Uterus (tissue), 4 donors: Measurements from ENCODE around the gene ZNF222. TPM values are rescaled to one million over a fixed set of nuclear protein-coding genes. Genes with fewer than 3 reads are reported as not detected.

Source experiments
- DNase-seq, 2 donors: peaks; one replicate each; pipeline ENCODE4 v3.0.0-alpha.2; 2019 to 2020
- H3K27ac ChIP-seq, 2 donors: fragments of 200-600 bp; sonication (generic); 1 replicate in 1 of 2; 2 replicates in 1 of 2; pipeline ENCODE4 v1.5.1; 2016 to 2018
- H3K27me3 ChIP-seq, 2 donors: fragments of 200-600 bp; sonication (generic); one replicate each; pipeline ENCODE4 v1.5.1; 2018 to 2019; ENCODE audit warnings: control low read depth in 1 of 2
- H3K36me3 ChIP-seq, 2 donors: fragments of 200-600 bp; sonication (generic); one replicate each; pipeline ENCODE4 v1.5.1; 2019; ENCODE audit warnings: control low read depth in 1 of 2
- H3K4me1 ChIP-seq, 2 donors: fragments of 200-600 bp; sonication (generic); one replicate each; pipeline ENCODE4 v1.5.1; 2018 to 2019; ENCODE audit warnings: control low read depth in 1 of 2
- H3K4me3 ChIP-seq, 2 donors: fragments of 200-600 bp; sonication (generic); 1 replicate in 1 of 2; 2 replicates in 1 of 2; pipeline ENCODE4 v1.5.1; 2018 to 2019; ENCODE audit warnings: mild to moderate bottlenecking in 1 of 2
- H3K9me3 ChIP-seq, 2 donors: fragments of 200-600 bp; sonication (generic); one replicate each; pipeline ENCODE4 v1.5.1; 2019; ENCODE audit warnings: control low read depth in 1 of 2
- POLR2A ChIP-seq, 2 donors: fragments of 450-650 bp; IDR thresholded peaks; one replicate each; pipeline ENCODE4 v1.6.1; 2016; ENCODE audit warnings: antibody characterized with exemption in 2 of 2, mild to moderate bottlenecking in 1 of 2, moderate library complexity in 1 of 2
- intact Hi-C: fragments of 100-400 bp; cut with DNase I; formaldehyde crosslinking; loops from one replicate; pipeline ENCODE4 v1.15.1; 2023; ENCODE audit warnings: low total_unique reads
- total RNA-seq, 4 donors: library from RNA; depleted of rRNA in 3 of 4; stranded (reverse); fragments of >200 nt in 3 of 4; gene quantifications; one replicate each; pipeline versions ENCODE4 v1.1.0 to v1.2.4, GENCODE V29; 2014 to 2023
- TF ChIP-seq, protein P1 (sequence below), 4 experiments: fragments of 200-600 bp in 2 of 4; fragments of 450-650 bp in 2 of 4; sonication (generic) in 2 of 4; IDR thresholded peaks; one replicate each; pipeline ENCODE4 v1.5.1; 2016 to 2019; ENCODE audit warnings: antibody characterized with exemption in 4 of 4, mild to moderate bottlenecking in 2 of 4, moderate library complexity in 1 of 4
- donor health status: DM: yes; HTN: yes; CAD: no.

Gene ZNF222
- total RNA-seq, 4 donors from 2014 or later = 0.29 to 9.1 (median 1.0) TPM

GRCh38 chr19:43997631-43998290, 27.4 kb upstream of the ZNF222 start:
- TF ChIP-seq, protein P1, sequence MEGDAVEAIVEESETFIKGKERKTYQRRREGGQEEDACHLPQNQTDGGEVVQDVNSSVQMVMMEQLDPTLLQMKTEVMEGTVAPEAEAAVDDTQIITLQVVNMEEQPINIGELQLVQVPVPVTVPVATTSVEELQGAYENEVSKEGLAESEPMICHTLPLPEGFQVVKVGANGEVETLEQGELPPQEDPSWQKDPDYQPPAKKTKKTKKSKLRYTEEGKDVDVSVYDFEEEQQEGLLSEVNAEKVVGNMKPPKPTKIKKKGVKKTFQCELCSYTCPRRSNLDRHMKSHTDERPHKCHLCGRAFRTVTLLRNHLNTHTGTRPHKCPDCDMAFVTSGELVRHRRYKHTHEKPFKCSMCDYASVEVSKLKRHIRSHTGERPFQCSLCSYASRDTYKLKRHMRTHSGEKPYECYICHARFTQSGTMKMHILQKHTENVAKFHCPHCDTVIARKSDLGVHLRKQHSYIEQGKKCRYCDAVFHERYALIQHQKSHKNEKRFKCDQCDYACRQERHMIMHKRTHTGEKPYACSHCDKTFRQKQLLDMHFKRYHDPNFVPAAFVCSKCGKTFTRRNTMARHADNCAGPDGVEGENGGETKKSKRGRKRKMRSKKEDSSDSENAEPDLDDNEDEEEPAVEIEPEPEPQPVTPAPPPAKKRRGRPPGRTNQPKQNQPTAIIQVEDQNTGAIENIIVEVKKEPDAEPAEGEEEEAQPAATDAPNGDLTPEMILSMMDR (IDR thresholded peaks at IDR 0.05) = no peak
- no peak for TF ChIP-seq POLR2A (IDR thresholded peaks at IDR 0.05)
- DNase-seq = no peak
- H3K36me3 ChIP-seq = no peaks in the 10 kb centered on the region
- H3K4me1 ChIP-seq = no peaks in the 10 kb centered on the region
- peaks cover 0 to 28% of the 10 kb centered on the region in 2 donors for H3K9me3 ChIP-seq
- no peaks in the 10 kb centered on the region for H3K27me3 ChIP-seq
- intact Hi-C loops = no loop called here
- H3K27ac ChIP-seq = no peak overlapping the region
- no peak overlapping the region for H3K4me3 ChIP-seq

DNA sequence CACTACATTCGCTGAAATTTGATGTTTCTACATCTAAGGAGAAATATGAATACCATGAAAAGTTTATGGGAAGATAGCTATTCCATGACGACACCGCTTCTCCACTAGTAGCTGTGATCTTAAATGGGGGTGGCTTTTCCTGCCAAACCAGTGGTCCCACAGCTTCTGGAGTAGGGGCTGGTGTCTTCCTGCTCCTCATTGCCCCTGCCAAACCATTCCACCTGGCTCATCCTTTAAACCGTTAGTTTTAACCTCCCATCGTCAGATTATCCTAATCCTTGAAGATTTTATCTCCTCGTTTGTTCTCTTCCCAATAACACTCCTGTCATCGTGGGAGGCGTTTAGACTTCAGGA, 23.0 kb upstream of the ZNF222 start:
- peak overlapping the region; percentile 60 to 73 for H3K4me3 ChIP-seq
- H3K9me3 ChIP-seq = peaks cover 0 to 21% of the 10 kb centered on the region in 2 donors
- DNase-seq = no peak
- H3K36me3 ChIP-seq = no peaks in the 10 kb centered on the region
- H3K27ac ChIP-seq = peak overlapping the region; percentile 45 to 55
- no peak for TF ChIP-seq POLR2A (IDR thresholded peaks at IDR 0.05)
- TF ChIP-seq, protein P1 (IDR thresholded peaks at IDR 0.05) = no peak
- H3K27me3 ChIP-seq = no peaks in the 10 kb centered on the region
- intact Hi-C loops = no loop called here
- H3K4me1 ChIP-seq = peaks cover 0 to 5% of the 10 kb centered on the region in 2 donors

DNA sequence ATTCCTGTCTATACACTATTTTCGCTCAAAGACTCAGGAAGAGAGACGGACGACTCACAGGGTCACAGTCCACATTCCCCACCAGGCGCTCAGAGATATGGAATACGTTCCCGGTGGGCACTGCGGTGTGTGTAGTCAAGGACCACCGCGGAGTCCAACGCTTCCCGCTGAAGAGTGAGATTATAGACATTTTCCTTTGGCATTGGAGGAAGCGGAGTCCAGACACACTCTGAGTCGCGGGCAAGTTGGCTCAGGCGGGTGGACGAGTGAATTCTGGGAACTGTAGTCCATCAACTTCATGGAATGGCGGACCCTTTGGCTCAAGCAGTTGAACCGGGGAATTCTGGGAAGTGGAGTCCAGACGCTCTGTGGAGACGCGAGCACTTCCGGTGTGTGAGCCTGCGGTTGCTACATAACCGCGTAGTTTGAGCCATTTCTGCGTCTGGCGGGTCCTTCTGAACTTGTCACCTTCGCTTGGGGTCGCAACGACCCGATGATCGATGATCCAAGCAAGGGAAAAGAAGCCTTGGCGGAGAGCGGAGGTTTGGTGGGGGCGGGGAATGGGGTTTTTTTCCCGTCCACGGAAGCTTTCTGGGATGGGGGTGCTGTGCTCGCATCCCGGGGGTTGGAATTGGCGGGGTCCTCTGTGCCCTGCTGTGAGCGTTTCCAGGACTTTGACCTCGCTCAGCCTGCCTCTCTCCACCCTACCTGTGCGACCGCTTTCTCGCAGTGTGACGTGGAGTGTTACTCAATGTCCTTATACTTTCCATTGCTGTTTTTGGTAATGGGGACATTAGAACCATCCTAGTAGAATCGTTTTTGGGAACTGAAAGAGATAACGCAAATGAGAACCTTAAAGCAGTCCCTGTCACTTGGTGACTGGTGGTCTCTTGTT, 22.4 kb upstream of the ZNF222 start, which contains the start of gene ZNF230:
ZNF230 (plus strand) TSS at position 392 of the 895 bp plus-strand sequence. CDS start 4,122 bp downstream, outside the sequence.
- DNase-seq = peak; percentile 89 to 95
- Histone ChIP-seq H3K4me3 (peak within 1 kb of the TSS; percentile 60 to 73), H3K9me3 (peaks cover 0 to 22% of the 10 kb centered on the region in 2 donors), H3K27ac (peak within 1 kb of the TSS; percentile 45 to 55), H3K36me3 (no peaks in the 10 kb centered on the region), H3K4me1 (peaks cover 0 to 5% of the 10 kb centered on the region in 2 donors), H3K27me3 (no peaks in the 10 kb centered on the region)
- intact Hi-C loops = no loop called here
- TF ChIP-seq POLR2A (IDR thresholded peaks at IDR 0.05) = no peak
- TF ChIP-seq, protein P1 (IDR thresholded peaks at IDR 0.05) = no peak

DNA sequence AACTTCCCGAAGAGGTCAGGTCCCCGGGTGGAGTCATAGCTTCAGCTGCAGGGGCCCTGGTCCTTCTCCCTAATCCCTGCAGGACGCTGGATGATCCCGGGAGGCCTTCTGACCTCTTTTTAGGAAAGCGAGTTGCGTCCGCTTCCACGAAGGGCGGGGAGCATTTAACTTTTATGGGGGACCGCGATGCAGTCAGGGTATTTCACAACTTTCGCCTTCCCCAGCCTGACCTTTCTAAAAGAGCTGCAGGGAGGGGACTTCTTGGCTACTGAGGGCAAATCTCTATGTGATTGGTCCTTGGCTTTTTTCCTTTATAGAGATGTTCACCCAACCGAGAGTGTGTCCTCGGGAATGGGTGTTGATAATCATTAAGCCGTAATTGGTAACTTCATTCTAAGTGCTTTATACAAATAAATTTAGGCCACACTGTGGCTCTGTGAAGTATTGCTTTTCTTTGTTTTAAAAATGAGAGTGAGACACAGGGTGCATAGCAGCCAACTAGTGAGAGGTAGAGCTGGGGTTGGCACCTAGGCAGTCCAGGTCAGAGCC, 21.6 kb upstream of the ZNF222 start:
- Histone ChIP-seq H3K27ac (peak overlapping the region in 1 of 2 donors; percentile 34), H3K27me3 (no peaks in the 10 kb centered on the region), H3K9me3 (peaks cover 0 to 27% of the 10 kb centered on the region in 2 donors), H3K4me3 (peak overlapping the region; percentile 60 to 73), H3K36me3 (no peaks in the 10 kb centered on the region), H3K4me1 (peaks cover 0 to 5% of the 10 kb centered on the region in 2 donors)
- intact Hi-C loops = no loop called here
- no peak for DNase-seq
- TF ChIP-seq, protein P1 (IDR thresholded peaks at IDR 0.05) = no peak
- TF ChIP-seq POLR2A (IDR thresholded peaks at IDR 0.05) = no peak
